HepG2 (cell line): ENCODE measurements around the gene ZBTB25. TPM values are rescaled to one million over a fixed set of nuclear protein-coding genes. Genes with fewer than 3 reads are reported as not detected.

Experiments
- ATAC-seq: fragments of 200-7000 bp; cut with Tn5 transposase; 3 replicates; pipeline ENCODE4 v1.9.1; 2020; ENCODE audit warnings: mild to moderate bottlenecking, moderate library complexity
- BruUV-seq: library from RNA; stranded (reverse); fragments of 400-500 nt; replicated peaks from 2 replicates; lab custom pipeline; 2021; lab: Mats Ljungman, UMichigan
- CTCF ChIA-PET: fragments of 300-600 bp; formaldehyde crosslinking; extraction: SDS; loops from one replicate; lab custom pipeline; 2021; ENCODE audit warnings: low total read pairs, inconsistent platforms, low intra/inter-chr PET ratio; lab: Yijun Ruan, JAX
- POLR2A ChIA-PET: fragments of 350-600 bp; sonication (Branson Sonifier 250); formaldehyde crosslinking; loops from one replicate; lab custom pipeline; 2020; ENCODE audit warnings: antibody characterized with exemption, inconsistent platforms; lab: Yijun Ruan, JAX
- DNase-seq: peaks from one replicate; pipeline ENCODE4 v3.0.0-alpha.2; 2015; ENCODE audit warnings: low spot score
- FAIRE-seq: peaks from 3 replicates; lab custom pipeline; 2011; peaks lifted over from hg19 to GRCh38; lab: Jason Lieb, UNC
- H2AFZ ChIP-seq: one replicate; pipeline ENCODE4 v1.6.1; 2011; ENCODE audit warnings: low read length, inconsistent platforms
- H3K27ac ChIP-seq: fragments of 300-600 bp; 3 replicates; pipeline ENCODE4 v1.8.0; 2011; ENCODE audit warnings: mixed run types, mild to moderate bottlenecking, mixed read lengths, low read length, inconsistent platforms; ENCODE audit not compliant: insufficient read depth; ENCODE audit errors: extremely low read length
- H3K27me3 ChIP-seq, 2 experiments: fragments of 200-600 bp in 1 of 2; 2 replicates in 1 of 2; 3 replicates in 1 of 2; pipeline versions ENCODE4 v1.6.0 to v1.8.0; 2011; ENCODE audit warnings: low read length in 2 of 2, mild to moderate bottlenecking in 2 of 2, moderate library complexity in 2 of 2, inconsistent platforms in 1 of 2; ENCODE audit not compliant: insufficient read depth in 2 of 2, control insufficient read depth in 1 of 2
- H3K36me3 ChIP-seq, 2 experiments: fragments of 200-600 bp in 1 of 2; replicated peaks in 1 of 2; 2 replicates in 1 of 2; 3 replicates in 1 of 2; pipeline versions ENCODE4 v1.5.1 to v1.8.0; 2011; ENCODE audit warnings: low read length in 2 of 2, inconsistent platforms in 1 of 2; ENCODE audit not compliant: insufficient read depth in 2 of 2, control insufficient read depth in 1 of 2
- H3K4me1 ChIP-seq: 2 replicates; pipeline ENCODE4 v1.5.1; 2012; ENCODE audit warnings: low read length, inconsistent platforms; ENCODE audit not compliant: insufficient read depth
- H3K4me2 ChIP-seq: 2 replicates; pipeline ENCODE4 v1.6.0; 2011; ENCODE audit warnings: low read depth, low read length, inconsistent platforms
- H3K4me3 ChIP-seq, 3 experiments: fragments of 200-600 bp in 1 of 3; sonication (generic), shearing (Covaris generic) in 1 of 3; replicated peaks in 1 of 3; 2 replicates each; pipeline ENCODE4 v1.5.1; 2011 to 2016; ENCODE audit warnings: low read length in 3 of 3, inconsistent platforms in 2 of 3, low read depth in 2 of 3, mild to moderate bottlenecking in 2 of 3, control low read depth in 1 of 3, mixed read lengths in 1 of 3; ENCODE audit not compliant: insufficient read depth in 1 of 3
- H3K79me2 ChIP-seq: one replicate; pipeline ENCODE4 v1.6.1; 2011; ENCODE audit warnings: low read length, inconsistent platforms; ENCODE audit not compliant: insufficient read depth
- H3K9ac ChIP-seq: 2 replicates; pipeline ENCODE4 v1.6.0; 2011; ENCODE audit warnings: mild to moderate bottlenecking, low read depth, low read length, inconsistent platforms; ENCODE audit not compliant: insufficient read depth
- H3K9me3 ChIP-seq: 2 replicates; pipeline ENCODE4 v1.5.1; 2012; ENCODE audit warnings: mild to moderate bottlenecking, low read length
- H4K20me1 ChIP-seq: 2 replicates; pipeline ENCODE4 v1.6.0; 2011; ENCODE audit warnings: inconsistent platforms, mild to moderate bottlenecking, low read length, moderate library complexity; ENCODE audit not compliant: insufficient read depth
- CBFB ChIP-seq: sonication (generic); formaldehyde crosslinking; IDR thresholded peaks from 2 replicates; pipeline ENCODE4 v1.4.0; 2020; ENCODE audit warnings: missing genetic modification reagents
- DPF2 ChIP-seq: sonication (generic); formaldehyde crosslinking; IDR thresholded peaks from 2 replicates; pipeline ENCODE4 v1.4.0; 2020; ENCODE audit warnings: mild to moderate bottlenecking, low read depth, missing genetic modification reagents, borderline replicate concordance
- ETV6 ChIP-seq: sonication (generic); formaldehyde crosslinking; conservative IDR thresholded peaks from 2 replicates; pipeline ENCODE4 v1.4.0; 2020; ENCODE audit warnings: missing genetic modification reagents
- IKZF1 ChIP-seq: fragments of 450-650 bp; IDR thresholded peaks from 2 replicates; pipeline ENCODE4 v1.7.1; 2016
- KAT2B ChIP-seq: fragments of 150-350 bp; IDR thresholded peaks from 2 replicates; pipeline ENCODE4 v1.6.1; 2014; ENCODE audit warnings: low read depth, low read length, borderline replicate concordance
- KLF11 ChIP-seq: IDR thresholded peaks from 2 replicates; pipeline ENCODE4 v1.6.1; 2016; ENCODE audit warnings: missing compliant biosample characterization
- LCORL ChIP-seq, 2 experiments: fragments of 450-650 bp in 1 of 2; sonication (generic) in 1 of 2; formaldehyde crosslinking in 1 of 2; IDR thresholded peaks; 2 replicates each; pipeline versions ENCODE4 v1.5.0 to v1.6.1; 2017 to 2020; ENCODE audit warnings: antibody characterized with exemption in 1 of 2, missing genetic modification reagents in 1 of 2
- NCOA5 ChIP-seq: sonication (generic); formaldehyde crosslinking; IDR thresholded peaks from 2 replicates; pipeline ENCODE4 v1.4.0; 2020; ENCODE audit warnings: missing genetic modification reagents
- ZBTB21 ChIP-seq: sonication (generic); formaldehyde crosslinking; IDR thresholded peaks from 2 replicates; pipeline ENCODE4 v1.4.0; 2020; ENCODE audit warnings: missing genetic modification reagents
- ZBTB38 ChIP-seq: sonication (generic); formaldehyde crosslinking; IDR thresholded peaks from 2 replicates; pipeline ENCODE4 v1.5.1; 2020; ENCODE audit warnings: mild to moderate bottlenecking, missing genetic modification reagents
- ZC3H13 ChIP-seq: sonication (generic); formaldehyde crosslinking; IDR thresholded peaks from 2 replicates; pipeline ENCODE4 v1.8.1; 2023; ENCODE audit warnings: mild to moderate bottlenecking, missing genetic modification reagents, moderate library complexity
- ZMYM2 ChIP-seq: sonication (generic); formaldehyde crosslinking; IDR thresholded peaks from 2 replicates; pipeline ENCODE4 v1.8.0; 2022; ENCODE audit warnings: mild to moderate bottlenecking, missing genetic modification reagents
- ZNF567 ChIP-seq: sonication (generic); formaldehyde crosslinking; IDR thresholded peaks from 2 replicates; pipeline ENCODE4 v1.8.1; 2023; ENCODE audit warnings: mild to moderate bottlenecking, missing genetic modification reagents, borderline replicate concordance
- ZNF747 ChIP-seq: sonication (generic); formaldehyde crosslinking; IDR thresholded peaks from 2 replicates; pipeline ENCODE4 v1.8.1; 2023; ENCODE audit warnings: missing genetic modification reagents, mild to moderate bottlenecking, borderline replicate concordance
- ZSCAN21 ChIP-seq: sonication (generic); formaldehyde crosslinking; IDR thresholded peaks from 2 replicates; pipeline ENCODE4 v1.8.0; 2022; ENCODE audit warnings: mild to moderate bottlenecking, missing genetic modification reagents, moderate library complexity, borderline replicate concordance
- WGBS: methylation state at CpG from one replicate; pipeline ENCODE4 v1.1.6; 2017; ENCODE audit warnings: low lambda C conversion rate; 5-methylcytosine and 5-hydroxymethylcytosine counted together
- in situ Hi-C: cut with HindIII; loops from 2 replicates; pipeline ENCODE4 v1.10.0; 2017; ENCODE audit warnings: low pct_unique_long_range_greater_than_20kb; ENCODE audit not compliant: extremely low pct_ligation_motif_present
- intact Hi-C: fragments of 100-400 bp; cut with micrococcal nuclease; formaldehyde crosslinking; loops from one replicate; pipeline ENCODE4 v1.10.0; 2022; ENCODE audit not compliant: unreplicated experiment
- polyA plus RNA-seq, 8 experiments: library from polyadenylated mRNA; depleted of rRNA in 3 of 8; stranded (reverse) in 7 of 8; unstranded in 1 of 8; fragments of >200 nt; fragmentation: Illumina TruSeq in 4 of 8; extraction: Trizol in 4 of 8; gene quantifications; 2 replicates each; pipeline versions ENCODE4 v1.2.1 to v1.2.3, GENCODE V29; 2011 to 2016; ENCODE audit warnings: low read depth in 4 of 8, missing spikeins in 1 of 8, mixed read lengths in 1 of 8; ENCODE audit not compliant: insufficient read depth in 1 of 8
- total RNA-seq, 5 experiments: library from RNA; depleted of rRNA; stranded (reverse); fragments of >200 nt; fragmentation: Illumina TruSeq; extraction: Trizol; gene quantifications; 2 replicates each; pipeline ENCODE4 v1.2.3, GENCODE V29; 2016; ENCODE audit warnings: low read depth in 1 of 5
- TF ChIP-seq, protein P1 (sequence below): sonication (generic); formaldehyde crosslinking; IDR thresholded peaks from 2 replicates; pipeline ENCODE4 v1.8.0; 2022; ENCODE audit warnings: mild to moderate bottlenecking, missing genetic modification reagents; ENCODE audit not compliant: insufficient replicate concordance
- TF ChIP-seq, protein P2 (sequence below): sonication (generic); formaldehyde crosslinking; IDR thresholded peaks from 2 replicates; pipeline ENCODE4 v1.4.0; 2020; ENCODE audit warnings: mild to moderate bottlenecking, missing genetic modification reagents

The ZBTB25 gene
- total and polyA plus RNA-seq, 2 of the 13 experiments (the other 11 are each of a cell fraction or from before 2014, with no cell fraction given): 3.5 to 7.6 TPM

DNA sequence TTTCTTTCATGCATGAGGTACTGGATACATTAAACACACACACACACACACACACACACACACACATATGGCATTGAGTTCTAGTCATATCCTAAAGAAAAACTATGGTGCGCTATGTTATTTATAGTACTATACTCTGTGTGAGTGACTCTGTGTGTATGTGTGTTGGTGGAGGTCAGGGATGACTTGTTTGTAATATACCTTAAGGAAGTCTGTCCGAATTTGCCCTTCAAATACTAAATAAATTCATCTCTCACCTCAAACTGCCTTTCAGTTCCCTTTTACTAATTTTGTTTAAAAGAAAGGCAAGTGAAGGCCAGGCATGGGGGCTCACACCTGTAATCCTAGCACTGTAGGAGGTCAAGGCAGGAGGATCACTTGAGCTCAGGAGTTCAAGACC, 40.4 kb downstream of the ZBTB25 start:
- no peak overlapping the region for H3K4me3 ChIP-seq
- H4K20me1 ChIP-seq: no peaks in the 10 kb centered on the region
- H3K36me3 ChIP-seq: peaks cover 0 to 14% of the 10 kb centered on the region in 2 experiments; a peak in 4 of 5 replicates
- 90% methylated on average over 2 of the region's 2 CpGs for WGBS
- ChIA-PET CTCF (no interaction called here), POLR2A (no interaction called here)
- no peak for DNase-seq
- intact Hi-C loops (no loop called here), in situ Hi-C loops (no loop called here)
- H3K4me2 ChIP-seq: no peak overlapping the region
- H3K27me3 ChIP-seq: no peaks in the 10 kb centered on the region
- no peak for FAIRE-seq
- TF ChIP-seq DPF2 (CRISPR knock-in tag) (no peak), KLF11 (no peak), KAT2B (no peak), ETV6 (CRISPR knock-in tag) (no peak), ZBTB21 (CRISPR knock-in tag) (no peak), IKZF1 (no peak), LCORL (IDR thresholded peaks at IDR 0.05) (no peak), LCORL (CRISPR knock-in tag; IDR thresholded peaks at IDR 0.05) (no peak), ZMYM2 (no peak), CBFB (CRISPR knock-in tag) (no peak), ZSCAN21 (CRISPR knock-in tag) (no peak), NCOA5 (CRISPR knock-in tag) (no peak), ZNF747 (CRISPR knock-in tag) (no peak), ZC3H13 (CRISPR knock-in tag) (no peak), ZNF567 (CRISPR knock-in tag) (no peak), ZBTB38 (CRISPR knock-in tag) (no peak)
- TF ChIP-seq, protein P1, sequence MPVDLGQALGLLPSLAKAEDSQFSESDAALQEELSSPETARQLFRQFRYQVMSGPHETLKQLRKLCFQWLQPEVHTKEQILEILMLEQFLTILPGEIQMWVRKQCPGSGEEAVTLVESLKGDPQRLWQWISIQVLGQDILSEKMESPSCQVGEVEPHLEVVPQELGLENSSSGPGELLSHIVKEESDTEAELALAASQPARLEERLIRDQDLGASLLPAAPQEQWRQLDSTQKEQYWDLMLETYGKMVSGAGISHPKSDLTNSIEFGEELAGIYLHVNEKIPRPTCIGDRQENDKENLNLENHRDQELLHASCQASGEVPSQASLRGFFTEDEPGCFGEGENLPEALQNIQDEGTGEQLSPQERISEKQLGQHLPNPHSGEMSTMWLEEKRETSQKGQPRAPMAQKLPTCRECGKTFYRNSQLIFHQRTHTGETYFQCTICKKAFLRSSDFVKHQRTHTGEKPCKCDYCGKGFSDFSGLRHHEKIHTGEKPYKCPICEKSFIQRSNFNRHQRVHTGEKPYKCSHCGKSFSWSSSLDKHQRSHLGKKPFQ (CRISPR knock-in tag): no peak
- TF ChIP-seq, protein P2, sequence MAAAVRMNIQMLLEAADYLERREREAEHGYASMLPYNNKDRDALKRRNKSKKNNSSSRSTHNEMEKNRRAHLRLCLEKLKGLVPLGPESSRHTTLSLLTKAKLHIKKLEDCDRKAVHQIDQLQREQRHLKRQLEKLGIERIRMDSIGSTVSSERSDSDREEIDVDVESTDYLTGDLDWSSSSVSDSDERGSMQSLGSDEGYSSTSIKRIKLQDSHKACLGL (CRISPR knock-in tag): no peak
- BruUV-seq: no TSS peak
- no peaks in the 10 kb centered on the region for H3K79me2 ChIP-seq
- H3K9me3 ChIP-seq: no peaks in the 10 kb centered on the region
- no peak for ATAC-seq
- no peak overlapping the region for H2AFZ ChIP-seq
- H3K9ac ChIP-seq: no peak overlapping the region
- no peak overlapping the region for H3K27ac ChIP-seq
- H3K4me1 ChIP-seq: peaks cover 28% of the 10 kb centered on the region
